ENCODE results near the gene CISTR.

CISTR gene

GRCh38 chr12:53696655-53697331, 55.0 kb downstream of the CISTR start:
- no peak overlapping the region for H3K4me3 ChIP-seq (ENCODE audit: low read depth, low read length)

More at GRCh38 chr12:53696655-53697331, 55.0 kb downstream of the CISTR start:
- no peak for TF ChIP-seq CTCF (IDR thresholded peaks at IDR 0.05; ENCODE audit: low read depth, low read length)
